IMR-90 (cell line): ENCODE data around the gene DOCK2. TPM values are rescaled to one million over a fixed set of nuclear protein-coding genes. Genes with fewer than 3 reads are reported as not detected.

Experiments
- ATAC-seq: fragments of 200-7000 bp; cut with Tn5 transposase; 2 replicates; pipeline ENCODE4 v1.9.1; 2020; ENCODE audit warnings: low read depth, mild to moderate bottlenecking, moderate library complexity
- BruUV-seq: library from RNA; stranded (reverse); fragments of 400-500 nt; replicated peaks from 2 replicates; lab custom pipeline; 2021; lab: Mats Ljungman, UMichigan
- CTCF ChIA-PET: fragments of 300-600 bp; formaldehyde crosslinking; extraction: SDS; loops from one replicate; lab custom pipeline; 2021; ENCODE audit warnings: antibody characterized with exemption; lab: Yijun Ruan, JAX
- POLR2A ChIA-PET: fragments of 300-600 bp; sonication (Branson Sonifier 250); formaldehyde crosslinking; loops from one replicate; lab custom pipeline; 2022; ENCODE audit warnings: antibody characterized with exemption; ENCODE audit not compliant: unreplicated experiment; lab: Charles Lee
- DNase-seq: peaks from one replicate; pipeline ENCODE4 v3.0.0; 2013
- H2AFZ ChIP-seq: replicated peaks from 2 replicates; pipeline ENCODE3; 2013; ENCODE audit warnings: low read length, mild to moderate bottlenecking; ENCODE audit not compliant: poor library complexity
- H2AK5ac ChIP-seq: 2 replicates; pipeline ENCODE4 v1.6.1; 2013; ENCODE audit warnings: low read depth, low read length, inconsistent platforms
- H2AK9ac ChIP-seq: replicated peaks from 2 replicates; pipeline ENCODE3; 2013; ENCODE audit warnings: mild to moderate bottlenecking, low read depth, low read length, moderate library complexity; ENCODE audit not compliant: poor library complexity
- H2BK120ac ChIP-seq: 2 replicates; pipeline ENCODE4 v1.6.1; 2013; ENCODE audit warnings: low read depth, low read length, inconsistent platforms
- H2BK15ac ChIP-seq: 3 replicates; pipeline ENCODE4 v1.6.1; 2013; ENCODE audit warnings: low read depth, low read length, inconsistent platforms
- H2BK20ac ChIP-seq: 2 replicates; pipeline ENCODE4 v1.6.1; 2013; ENCODE audit warnings: low read depth, mild to moderate bottlenecking, inconsistent platforms, low read length, moderate library complexity
- H2BK5ac ChIP-seq: 2 replicates; pipeline ENCODE4 v1.6.1; 2013; ENCODE audit warnings: mild to moderate bottlenecking, low read depth, low read length, inconsistent platforms; ENCODE audit not compliant: poor library complexity, severe bottlenecking
- H3K14ac ChIP-seq: replicated peaks from 2 replicates; pipeline ENCODE4 v1.6.1; 2013; ENCODE audit warnings: low read depth, low read length, inconsistent platforms
- H3K18ac ChIP-seq: 2 replicates; pipeline ENCODE4 v1.6.1; 2013; ENCODE audit warnings: low read depth, low read length, control low read depth
- H3K23ac ChIP-seq: 2 replicates; pipeline ENCODE4 v1.6.1; 2013; ENCODE audit warnings: low read depth, low read length, inconsistent platforms
- H3K27ac ChIP-seq: 2 replicates; pipeline ENCODE4 v1.5.1; 2013; ENCODE audit warnings: mild to moderate bottlenecking, control low read depth, low read length; ENCODE audit not compliant: insufficient read depth
- H3K27me3 ChIP-seq: 2 replicates; pipeline ENCODE4 v1.6.1; 2013; ENCODE audit warnings: low read length; ENCODE audit not compliant: control insufficient read depth, insufficient read depth
- H3K36me3 ChIP-seq: 2 replicates; pipeline ENCODE4 v1.6.1; 2013; ENCODE audit warnings: low read length, mixed read lengths; ENCODE audit not compliant: control insufficient read depth, insufficient read depth
- H3K4ac ChIP-seq: 2 replicates; pipeline ENCODE4 v1.6.1; 2013; ENCODE audit warnings: low read depth, low read length, inconsistent platforms
- H3K4me1 ChIP-seq: 2 replicates; pipeline ENCODE4 v1.6.1; 2013; ENCODE audit warnings: low read length, mixed read lengths; ENCODE audit not compliant: control insufficient read depth, insufficient read depth
- H3K4me2 ChIP-seq: 2 replicates; pipeline ENCODE4 v1.6.1; 2013; ENCODE audit warnings: low read depth, mild to moderate bottlenecking, control low read depth, low read length, moderate library complexity
- H3K4me3 ChIP-seq: 2 replicates; pipeline ENCODE4 v1.5.1; 2013; ENCODE audit warnings: low read depth, mild to moderate bottlenecking, control low read depth, low read length, moderate library complexity; ENCODE audit not compliant: insufficient read depth
- H3K56ac ChIP-seq: 2 replicates; pipeline ENCODE4 v1.6.1; 2013; ENCODE audit warnings: low read length, inconsistent platforms; ENCODE audit not compliant: insufficient read depth; ENCODE audit errors: extremely low read depth
- H3K79me1 ChIP-seq, 2 experiments: 2 replicates each; pipeline ENCODE4 v1.6.1; 2013; ENCODE audit warnings: low read length in 2 of 2, inconsistent platforms in 1 of 2, low read depth in 1 of 2
- H3K9ac ChIP-seq: 2 replicates; pipeline ENCODE4 v1.6.1; 2013; ENCODE audit warnings: low read depth, low read length, control low read depth
- H3K9me1 ChIP-seq: 2 replicates; pipeline ENCODE4 v1.6.1; 2013; ENCODE audit warnings: low read length, inconsistent platforms; ENCODE audit not compliant: insufficient read depth
- H3K9me3 ChIP-seq: 2 replicates; pipeline ENCODE4 v1.6.1; 2013; ENCODE audit warnings: low read length; ENCODE audit not compliant: control insufficient read depth, insufficient read depth
- H4K20me1 ChIP-seq: 2 replicates; pipeline ENCODE4 v1.6.1; 2013; ENCODE audit warnings: low read length, inconsistent platforms; ENCODE audit not compliant: insufficient read depth
- H4K5ac ChIP-seq: 2 replicates; pipeline ENCODE4 v1.6.1; 2013; ENCODE audit warnings: mild to moderate bottlenecking, low read depth, low read length, control low read depth
- H4K8ac ChIP-seq, 2 experiments: 2 replicates each; pipeline ENCODE4 v1.6.1; 2013; ENCODE audit warnings: low read depth in 2 of 2, low read length in 2 of 2, control low read depth in 1 of 2, inconsistent platforms in 1 of 2
- H4K91ac ChIP-seq: 2 replicates; pipeline ENCODE4 v1.6.1; 2013; ENCODE audit warnings: low read depth, low read length, inconsistent platforms; ENCODE audit not compliant: insufficient read depth
- BHLHE40 ChIP-seq: fragments of 150-350 bp; IDR thresholded peaks from 2 replicates; pipeline ENCODE4 v1.6.1; 2016; ENCODE audit warnings: mild to moderate bottlenecking, low read depth, low read length
- CEBPB ChIP-seq: IDR thresholded peaks from 2 replicates; pipeline ENCODE4 v1.6.1; 2012; ENCODE audit warnings: low read depth, low read length, improper control_type of control experiment
- CHD1 ChIP-seq: IDR thresholded peaks from 2 replicates; pipeline ENCODE4 v1.6.1; 2012; ENCODE audit warnings: low read depth, low read length, improper control_type of control experiment
- FOS ChIP-seq: fragments of 150-350 bp; IDR thresholded peaks from 2 replicates; pipeline ENCODE4 v1.6.1; 2016; ENCODE audit warnings: low read depth, low read length
- MAFK ChIP-seq: IDR thresholded peaks from 2 replicates; pipeline ENCODE4 v1.6.1; 2012; ENCODE audit warnings: low read depth, low read length, improper control_type of control experiment
- MAZ ChIP-seq: IDR thresholded peaks from 2 replicates; pipeline ENCODE4 v1.6.1; 2012; ENCODE audit warnings: low read depth, mild to moderate bottlenecking, low read length, improper control_type of control experiment, moderate library complexity, borderline replicate concordance
- MXI1 ChIP-seq: IDR thresholded peaks from 2 replicates; pipeline ENCODE4 v1.6.1; 2012; ENCODE audit warnings: low read depth, mild to moderate bottlenecking, low read length, moderate library complexity, borderline replicate concordance
- NFE2L2 ChIP-seq: fragments of 150-350 bp; IDR thresholded peaks from 2 replicates; pipeline ENCODE4 v1.6.1; 2016; ENCODE audit warnings: low read depth, mild to moderate bottlenecking, low read length
- POLR2A ChIP-seq: IDR thresholded peaks from 2 replicates; pipeline ENCODE4 v1.6.1; 2012; ENCODE audit warnings: mild to moderate bottlenecking, low read depth, low read length
- RAD21 ChIP-seq: IDR thresholded peaks from 2 replicates; pipeline ENCODE4 v1.6.1; 2012; ENCODE audit warnings: low read length, improper control_type of control experiment
- RCOR1 ChIP-seq: IDR thresholded peaks from 2 replicates; pipeline ENCODE4 v1.6.1; 2012; ENCODE audit warnings: mild to moderate bottlenecking, low read length, improper control_type of control experiment; ENCODE audit not compliant: insufficient replicate concordance
- RFX5 ChIP-seq: IDR thresholded peaks from 2 replicates; pipeline ENCODE4 v1.8.0; 2012; ENCODE audit warnings: low read depth, mild to moderate bottlenecking, low read length, moderate library complexity
- SMC3 ChIP-seq: fragments of 150-350 bp; IDR thresholded peaks from 2 replicates; pipeline ENCODE4 v1.6.1; 2016; ENCODE audit warnings: low read depth, mild to moderate bottlenecking, antibody characterized with exemption, low read length, moderate library complexity
- WGBS, 2 experiments: methylation state at CpG; one replicate each; pipeline versions ENCODE4 v1.1.5 to v1.1.7; 2013; ENCODE audit warnings: missing lambda C conversion rate in 2 of 2; ENCODE audit not compliant: insufficient read length in 1 of 2; ENCODE audit errors: extremely low coverage in 2 of 2; 5-methylcytosine and 5-hydroxymethylcytosine counted together
- dilution Hi-C: fragments of 300-500 bp; cut with HindIII; formaldehyde crosslinking; loops from one replicate; pipeline ENCODE4 v1.14.3; 2018; ENCODE audit warnings: low sequenced_read_pairs; ENCODE audit not compliant: unreplicated experiment
- in situ Hi-C: fragments of 300-500 bp; cut with MboI; formaldehyde crosslinking; loops from 3 replicates; pipeline ENCODE4 v1.14.3; 2019; ENCODE audit warnings: low sequenced_read_pairs, inconsistent platforms, mixed read lengths
- intact Hi-C: fragments of 100-400 bp; cut with micrococcal nuclease; formaldehyde crosslinking; loops from 2 replicates; pipeline ENCODE4 v1.10.0; 2022
- polyA plus RNA-seq, 3 experiments: library from polyadenylated mRNA; depleted of rRNA; stranded (reverse); fragments of >200 nt; gene quantifications; 2 replicates each; pipeline ENCODE4 v1.2.3, GENCODE V29; 2012; ENCODE audit warnings: low replicate concordance in 1 of 3
- total RNA-seq: library from RNA; depleted of rRNA; stranded (reverse); fragments of >200 nt; gene quantifications from 2 replicates; pipeline ENCODE4 v1.2.3, GENCODE V29; 2012
- TF ChIP-seq, protein P1 (sequence below): fragments of 150-350 bp; IDR thresholded peaks from 2 replicates; pipeline ENCODE4 v1.6.1; 2017; ENCODE audit warnings: mild to moderate bottlenecking, antibody characterized with exemption, low read length, low read depth
- TF ChIP-seq, protein P2 (sequence below): fragments of 150-350 bp; IDR thresholded peaks from 2 replicates; pipeline ENCODE4 v1.6.1; 2016; ENCODE audit warnings: low read depth, mild to moderate bottlenecking, low read length, moderate library complexity, borderline replicate concordance

DOCK2 gene
- total and polyA plus RNA-seq, 2 of the 4 experiments (the other 2 are of a cell fraction) = 0.72 to 3.0 TPM

DNA sequence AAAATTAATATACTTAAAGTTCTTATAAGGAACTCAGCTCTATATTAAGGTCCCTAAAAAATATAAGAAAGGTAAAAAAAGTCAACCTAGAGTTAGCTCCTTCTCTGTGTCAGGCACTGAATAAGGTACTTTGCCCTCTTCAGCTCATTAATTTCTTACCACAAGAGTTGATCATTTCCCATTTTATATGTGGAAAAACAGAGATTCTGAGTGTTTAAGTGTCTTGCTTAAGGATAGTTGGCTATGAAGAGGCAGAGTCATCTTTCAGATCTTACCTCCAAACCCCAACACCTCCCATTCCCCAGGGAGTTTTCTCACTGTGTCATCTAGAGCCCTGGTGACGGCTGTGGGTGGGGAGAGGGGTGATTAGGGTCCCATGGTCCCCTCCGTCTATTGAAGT lies 302.7 kb downstream of the DOCK2 start:
- Histone ChIP-seq H2AK5ac (no peak overlapping the region), H3K9me1 (peaks cover 7% of the 10 kb centered on the region; the same call in 1 of the 2 replicates), H2AFZ (no peak overlapping the region), H3K79me1 (peaks cover 14 to 46% of the 10 kb centered on the region in 2 experiments), H4K91ac (no peak overlapping the region), H3K4me3 (no peak overlapping the region), H4K5ac (no peak overlapping the region), H2BK120ac (no peak overlapping the region), H3K4me2 (no peak overlapping the region), H3K56ac (no peak overlapping the region), H2BK20ac (no peak overlapping the region), H3K27me3 (no peaks in the 10 kb centered on the region), H2BK5ac (no peak overlapping the region), H4K20me1 (no peaks in the 10 kb centered on the region), H3K36me3 (no peaks in the 10 kb centered on the region), H2AK9ac (no peak overlapping the region), H3K23ac (no peak overlapping the region), H3K9me3 (no peaks in the 10 kb centered on the region), H3K14ac (no peak overlapping the region), H3K4me1 (peaks cover 7% of the 10 kb centered on the region), H3K9ac (no peak overlapping the region), H3K27ac (no peak overlapping the region), H4K8ac (no peak overlapping the region), H2BK15ac (no peak overlapping the region), H3K18ac (no peak overlapping the region), H3K4ac (no peak overlapping the region)
- ChIA-PET CTCF (no interaction called here), POLR2A (no interaction called here)
- TF ChIP-seq CHD1 = no peak
- no peak for TF ChIP-seq RFX5
- TF ChIP-seq CEBPB = no peak
- TF ChIP-seq MAFK = no peak
- no peak for TF ChIP-seq FOS
- TF ChIP-seq BHLHE40 = no peak
- TF ChIP-seq, protein P1, sequence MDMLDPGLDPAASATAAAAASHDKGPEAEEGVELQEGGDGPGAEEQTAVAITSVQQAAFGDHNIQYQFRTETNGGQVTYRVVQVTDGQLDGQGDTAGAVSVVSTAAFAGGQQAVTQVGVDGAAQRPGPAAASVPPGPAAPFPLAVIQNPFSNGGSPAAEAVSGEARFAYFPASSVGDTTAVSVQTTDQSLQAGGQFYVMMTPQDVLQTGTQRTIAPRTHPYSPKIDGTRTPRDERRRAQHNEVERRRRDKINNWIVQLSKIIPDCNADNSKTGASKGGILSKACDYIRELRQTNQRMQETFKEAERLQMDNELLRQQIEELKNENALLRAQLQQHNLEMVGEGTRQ = no peak
- TF ChIP-seq, protein P2, sequence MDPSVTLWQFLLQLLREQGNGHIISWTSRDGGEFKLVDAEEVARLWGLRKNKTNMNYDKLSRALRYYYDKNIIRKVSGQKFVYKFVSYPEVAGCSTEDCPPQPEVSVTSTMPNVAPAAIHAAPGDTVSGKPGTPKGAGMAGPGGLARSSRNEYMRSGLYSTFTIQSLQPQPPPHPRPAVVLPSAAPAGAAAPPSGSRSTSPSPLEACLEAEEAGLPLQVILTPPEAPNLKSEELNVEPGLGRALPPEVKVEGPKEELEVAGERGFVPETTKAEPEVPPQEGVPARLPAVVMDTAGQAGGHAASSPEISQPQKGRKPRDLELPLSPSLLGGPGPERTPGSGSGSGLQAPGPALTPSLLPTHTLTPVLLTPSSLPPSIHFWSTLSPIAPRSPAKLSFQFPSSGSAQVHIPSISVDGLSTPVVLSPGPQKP = no peak
- TF ChIP-seq MAZ = no peak
- no peak for TF ChIP-seq SMC3
- TF ChIP-seq MXI1 = no peak
- no peak for TF ChIP-seq RAD21
- TF ChIP-seq POLR2A = no peak
- no peak for TF ChIP-seq RCOR1
- TF ChIP-seq NFE2L2 = no peak
- no CpG with 5 or more reads among the region's 2 CpGs for WGBS, 2 experiments
- ATAC-seq (no peak), DNase-seq (no peak)
- in situ Hi-C loops = no loop called here
- BruUV-seq = no TSS peak
- dilution Hi-C loops = no loop called here
- intact Hi-C loops = loop anchor here (10.0 kb wide), 1 partner anchor 135 kb away; no protein-coding TSS in a partner anchor
